CD14-positive monocyte (primary cell): ENCODE measurements around the gene KRTAP12-2. TPM values are rescaled to one million over a fixed set of nuclear protein-coding genes. Genes with fewer than 3 reads are reported as not detected.

ENCODE experiments used
- DNase-seq, 3 donors: peaks; one replicate each; pipeline ENCODE4 v3.0.0-alpha.2; 2011 to 2022
- H2AFZ ChIP-seq: 2 replicates; pipeline ENCODE4 v1.6.0; 2012; ENCODE audit warnings: mild to moderate bottlenecking, low read depth, low read length, inconsistent platforms; ENCODE audit not compliant: insufficient read depth, poor library complexity, severe bottlenecking
- H3K27ac ChIP-seq, 2 donors: 1 replicate in 1 of 2; 2 replicates in 1 of 2; pipeline ENCODE4 v1.5.1; 2012 to 2013; ENCODE audit warnings: low read length in 2 of 2, control low read depth in 1 of 2, inconsistent platforms in 1 of 2, low read depth in 1 of 2, mild to moderate bottlenecking in 1 of 2
- H3K27me3 ChIP-seq, 2 donors: one replicate each; pipeline versions ENCODE4 v1.6.0 to v1.6.1; 2011 to 2013; ENCODE audit warnings: low read length in 2 of 2; ENCODE audit not compliant: control insufficient read depth in 2 of 2, insufficient read depth in 2 of 2
- H3K36me3 ChIP-seq, 2 donors: replicated peaks in 1 of 2; 1 replicate in 1 of 2; 2 replicates in 1 of 2; pipeline versions ENCODE4 v1.5.1 to v1.6.1; 2012 to 2013; ENCODE audit warnings: low read length in 2 of 2, control low read depth in 1 of 2, inconsistent platforms in 1 of 2, mild to moderate bottlenecking in 1 of 2; ENCODE audit not compliant: insufficient read depth in 2 of 2, control insufficient read depth in 1 of 2
- H3K4me1 ChIP-seq, 2 donors: 1 replicate in 1 of 2; 2 replicates in 1 of 2; pipeline versions ENCODE4 v1.5.1 to v1.6.1; 2012 to 2013; ENCODE audit warnings: low read length in 2 of 2, control low read depth in 1 of 2, inconsistent platforms in 1 of 2, mild to moderate bottlenecking in 1 of 2, moderate library complexity in 1 of 2; ENCODE audit not compliant: insufficient read depth in 2 of 2, control insufficient read depth in 1 of 2
- H3K4me2 ChIP-seq: replicated peaks from 2 replicates; pipeline ENCODE3; 2012; ENCODE audit warnings: low read length, moderate library complexity, mild to moderate bottlenecking; ENCODE audit not compliant: poor library complexity, severe bottlenecking; ENCODE audit errors: extremely low read depth
- H3K4me3 ChIP-seq, 3 experiments: fragments of 200-600 bp in 1 of 3; sonication (generic) in 1 of 3; replicated peaks in 1 of 3; 1 replicate in 2 of 3; 2 replicates in 1 of 3; pipeline ENCODE4 v1.5.1; 2011 to 2013; ENCODE audit warnings: low read length in 3 of 3, mild to moderate bottlenecking in 3 of 3, control low read depth in 2 of 3, low read depth in 2 of 3, inconsistent platforms in 1 of 3, moderate library complexity in 1 of 3
- H3K79me2 ChIP-seq: 2 replicates; pipeline ENCODE4 v1.6.0; 2012; ENCODE audit warnings: mild to moderate bottlenecking, control low read depth, inconsistent platforms, low read length, moderate library complexity; ENCODE audit not compliant: insufficient read depth
- H3K9ac ChIP-seq: 2 replicates; pipeline ENCODE4 v1.6.0; 2017; ENCODE audit warnings: low read length, mild to moderate bottlenecking; ENCODE audit not compliant: insufficient read depth, poor library complexity, severe bottlenecking
- H3K9me3 ChIP-seq, 2 donors: replicated peaks in 1 of 2; 1 replicate in 1 of 2; 2 replicates in 1 of 2; pipeline versions ENCODE4 v1.5.1 to v1.6.1; 2012 to 2013; ENCODE audit warnings: low read length in 2 of 2, control low read depth in 1 of 2; ENCODE audit not compliant: control insufficient read depth in 1 of 2, insufficient read depth in 1 of 2
- H4K20me1 ChIP-seq: 2 replicates; pipeline ENCODE4 v1.6.0; 2012; ENCODE audit warnings: mild to moderate bottlenecking, low read length, control low read depth, moderate library complexity; ENCODE audit not compliant: insufficient read depth
- H3K27ac Mint-ChIP-seq, 7 donors: one replicate each; pipeline ENCODE4 v1.8.0; 2020; ENCODE audit warnings: mild to moderate bottlenecking in 7 of 7, mixed read lengths in 7 of 7, moderate library complexity in 6 of 7, inconsistent platforms in 2 of 7
- H3K27me3 Mint-ChIP-seq, 3 donors: one replicate each; pipeline ENCODE4 v1.8.0; 2021 to 2022; ENCODE audit warnings: low read depth in 3 of 3, mild to moderate bottlenecking in 3 of 3, mixed read lengths in 3 of 3, moderate library complexity in 3 of 3, inconsistent platforms in 1 of 3
- H3K36me3 Mint-ChIP-seq, 2 donors: one replicate each; pipeline ENCODE4 v1.8.0; 2020; ENCODE audit warnings: mixed read lengths in 2 of 2, inconsistent platforms in 1 of 2, mild to moderate bottlenecking in 1 of 2
- H3K4me1 Mint-ChIP-seq: one replicate; pipeline ENCODE4 v1.8.0; 2020; ENCODE audit warnings: mild to moderate bottlenecking, mixed read lengths
- H3K4me3 Mint-ChIP-seq, 2 donors: one replicate each; pipeline ENCODE4 v1.8.0; 2020; ENCODE audit warnings: mild to moderate bottlenecking in 2 of 2, mixed read lengths in 2 of 2, moderate library complexity in 1 of 2
- H3K9me3 Mint-ChIP-seq, 7 donors: one replicate each; pipeline ENCODE4 v1.8.0; 2020 to 2022; ENCODE audit warnings: mixed read lengths in 7 of 7, mild to moderate bottlenecking in 6 of 7, moderate library complexity in 6 of 7, inconsistent platforms in 2 of 7
- CTCF ChIP-seq: fragments of 200-600 bp; IDR thresholded peaks from one replicate; pipeline ENCODE4 v1.8.0; 2022; ENCODE audit warnings: antibody characterized with exemption, mild to moderate bottlenecking
- WGBS: methylation state at CpG from one replicate; pipeline ENCODE4 v1.1.5; 2013; ENCODE audit warnings: missing lambda C conversion rate; ENCODE audit not compliant: insufficient coverage; 5-methylcytosine and 5-hydroxymethylcytosine counted together
- intact Hi-C, 2 donors: fragments of 100-400 bp; cut with micrococcal nuclease; formaldehyde crosslinking; loops; one replicate each; pipeline versions ENCODE4 v1.15.0 to v1.15.1; 2023
- polyA plus RNA-seq, 3 donors: library from polyadenylated mRNA; depleted of rRNA in 1 of 3; unstranded in 2 of 3; stranded (reverse) in 1 of 3; fragments of 300-500 nt in 2 of 3; fragments of >200 nt in 1 of 3; fragmentation: Illumina TruSeq in 2 of 3; gene quantifications; 1 replicate in 2 of 3; 2 replicates in 1 of 3; pipeline ENCODE4 v1.2.3, GENCODE V29; 2012 to 2021

Gene KRTAP12-2
- polyA plus RNA-seq, 3 donors = not detected

DNA sequence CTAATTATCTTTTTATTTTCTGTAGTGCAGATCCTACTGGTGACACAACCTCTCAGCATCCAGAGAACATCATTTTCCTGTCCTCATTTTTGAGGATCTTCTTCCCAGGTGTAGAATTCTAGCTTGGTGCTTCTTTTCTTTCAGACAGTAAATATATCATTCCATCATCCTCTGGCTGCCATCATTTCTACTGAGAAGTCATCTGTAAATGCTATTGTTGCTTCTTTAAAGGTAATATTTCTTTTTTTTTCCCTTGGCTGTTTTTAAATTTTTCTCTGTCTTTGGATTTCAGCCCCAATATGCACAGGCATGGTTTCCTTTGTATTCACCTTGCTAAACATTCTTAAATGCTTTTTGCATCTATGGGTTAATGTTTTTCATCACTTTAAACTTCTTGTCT is 43.2 kb downstream of the KRTAP12-2 start:
- H4K20me1 ChIP-seq = no peaks in the 10 kb centered on the region
- H3K9me3 Mint-ChIP-seq = peaks cover 40 to 57% (median 43%) of the 10 kb centered on the region in 7 donors

DNA sequence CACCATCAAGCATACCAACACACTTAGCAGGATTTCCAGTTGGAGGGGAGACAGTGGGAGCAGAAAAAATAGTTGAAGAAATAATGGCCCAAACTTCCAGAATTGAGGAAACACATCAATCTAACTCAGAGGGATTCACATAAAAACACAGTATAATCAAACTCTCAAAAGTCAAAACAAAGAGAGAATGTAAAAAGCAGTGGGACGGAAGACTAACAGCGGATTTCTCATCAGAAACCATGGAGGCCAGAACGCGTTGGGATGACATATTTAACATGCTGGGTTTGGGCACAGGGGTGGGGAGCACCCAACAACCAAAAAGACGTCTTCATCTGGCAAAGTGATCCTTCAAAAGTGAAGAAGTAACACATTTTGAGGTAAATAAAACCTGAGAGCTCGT is 46.8 kb downstream of the KRTAP12-2 start:
- H3K36me3 Mint-ChIP-seq = no peaks in the 10 kb centered on the region
- 92% methylated on average over 4 of the region's 6 CpGs for WGBS
- DNase-seq = no peak
- Histone ChIP-seq H3K27me3 (no peaks in the 10 kb centered on the region), H3K9me3 (peaks cover 18 to 33% of the 10 kb centered on the region in 2 donors), H3K79me2 (no peaks in the 10 kb centered on the region), H3K9ac (no peak overlapping the region), H4K20me1 (no peaks in the 10 kb centered on the region), H3K4me3 (no peak overlapping the region), H3K36me3 (no peaks in the 10 kb centered on the region), H2AFZ (no peak overlapping the region), H3K4me2 (no peak overlapping the region), H3K27ac (no peak overlapping the region), H3K4me1 (no peaks in the 10 kb centered on the region)
- TF ChIP-seq CTCF = no peak
- H3K27me3 Mint-ChIP-seq = peaks cover 2 to 9% (median 9%) of the 10 kb centered on the region in 3 donors
- intact Hi-C loops = no loop called here
- no peak overlapping the region for H3K27ac Mint-ChIP-seq
- peaks cover 32 to 45% (median 36%) of the 10 kb centered on the region in 7 donors for H3K9me3 Mint-ChIP-seq
- H3K4me3 Mint-ChIP-seq = no peak overlapping the region
- peaks cover 10% of the 10 kb centered on the region for H3K4me1 Mint-ChIP-seq

More for the DNA sequence above, 43.2 kb downstream of the KRTAP12-2 start:
- Histone ChIP-seq H3K27me3 (no peaks in the 10 kb centered on the region), H3K9ac (no peak overlapping the region), H3K9me3 (peaks cover 25 to 33% of the 10 kb centered on the region in 2 donors), H3K36me3 (no peaks in the 10 kb centered on the region), H2AFZ (no peak overlapping the region), H3K4me2 (no peak overlapping the region), H3K4me3 (no peak overlapping the region), H3K27ac (no peak overlapping the region), H3K79me2 (no peaks in the 10 kb centered on the region), H3K4me1 (no peaks in the 10 kb centered on the region)
- no peak for DNase-seq
- H3K27ac Mint-ChIP-seq = no peak overlapping the region
- H3K4me1 Mint-ChIP-seq = peaks cover 3% of the 10 kb centered on the region
- intact Hi-C loops = no loop called here
- H3K4me3 Mint-ChIP-seq = no peak overlapping the region
- H3K36me3 Mint-ChIP-seq = no peaks in the 10 kb centered on the region
- H3K27me3 Mint-ChIP-seq = peaks cover 4 to 14% (median 14%) of the 10 kb centered on the region in 3 donors
- no peak for TF ChIP-seq CTCF
